Keratinocyte (primary cell): ENCODE data around the gene ARHGAP10.

Experiments used
- EZH2 ChIP-seq: IDR thresholded peaks from one replicate; pipeline ENCODE4 v1.6.1; 2012; ENCODE audit warnings: inconsistent platforms, mild to moderate bottlenecking, low read length, moderate library complexity
- TF ChIP-seq, protein P1 (sequence below), 3 experiments: IDR thresholded peaks in 1 of 3; conservative IDR thresholded peaks in 1 of 3; optimal IDR thresholded peaks in 1 of 3; 2 replicates in 2 of 3; 3 replicates in 1 of 3; pipeline versions ENCODE3 to v1.5.1; 2011; ENCODE audit warnings: low read length in 3 of 3, mild to moderate bottlenecking in 3 of 3, moderate library complexity in 2 of 3, control low read depth in 1 of 3, inconsistent platforms in 1 of 3; ENCODE audit not compliant: insufficient read depth in 2 of 3; ENCODE audit errors: extremely low read depth in 1 of 3

DNA sequence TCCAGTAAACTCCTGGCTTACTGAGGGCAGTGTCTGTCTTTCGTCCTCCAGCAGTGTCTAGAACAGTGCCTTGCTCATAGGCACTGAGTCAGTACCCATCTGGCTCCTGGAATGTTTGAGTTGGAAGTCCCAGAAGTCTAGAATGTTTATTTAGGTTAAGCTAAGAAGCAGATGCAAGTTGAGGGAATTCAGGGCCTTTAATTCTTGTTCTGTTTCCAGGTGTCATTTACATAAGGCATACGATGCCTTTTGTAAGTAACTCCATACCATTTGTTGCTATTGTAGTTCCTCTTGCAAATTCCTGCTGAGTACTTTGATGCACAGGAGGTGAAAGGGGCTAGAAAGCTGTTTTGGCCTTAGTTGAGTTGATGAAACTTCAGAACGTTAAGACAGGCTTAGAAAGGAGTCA is 22.2 kb downstream of the ARHGAP10 start:
- TF ChIP-seq, protein P1, sequence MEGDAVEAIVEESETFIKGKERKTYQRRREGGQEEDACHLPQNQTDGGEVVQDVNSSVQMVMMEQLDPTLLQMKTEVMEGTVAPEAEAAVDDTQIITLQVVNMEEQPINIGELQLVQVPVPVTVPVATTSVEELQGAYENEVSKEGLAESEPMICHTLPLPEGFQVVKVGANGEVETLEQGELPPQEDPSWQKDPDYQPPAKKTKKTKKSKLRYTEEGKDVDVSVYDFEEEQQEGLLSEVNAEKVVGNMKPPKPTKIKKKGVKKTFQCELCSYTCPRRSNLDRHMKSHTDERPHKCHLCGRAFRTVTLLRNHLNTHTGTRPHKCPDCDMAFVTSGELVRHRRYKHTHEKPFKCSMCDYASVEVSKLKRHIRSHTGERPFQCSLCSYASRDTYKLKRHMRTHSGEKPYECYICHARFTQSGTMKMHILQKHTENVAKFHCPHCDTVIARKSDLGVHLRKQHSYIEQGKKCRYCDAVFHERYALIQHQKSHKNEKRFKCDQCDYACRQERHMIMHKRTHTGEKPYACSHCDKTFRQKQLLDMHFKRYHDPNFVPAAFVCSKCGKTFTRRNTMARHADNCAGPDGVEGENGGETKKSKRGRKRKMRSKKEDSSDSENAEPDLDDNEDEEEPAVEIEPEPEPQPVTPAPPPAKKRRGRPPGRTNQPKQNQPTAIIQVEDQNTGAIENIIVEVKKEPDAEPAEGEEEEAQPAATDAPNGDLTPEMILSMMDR (optimal IDR thresholded peaks at IDR 0.05 in 1 of 3, IDR thresholded peaks at IDR 0.05 in 1 of 3, conservative IDR thresholded peaks at IDR 0.05 in 1 of 3; ENCODE audit: extremely low read depth in 1 of 3, insufficient read depth in 2 of 3, low read length in 3 of 3), result no peak
- no peak for TF ChIP-seq EZH2
